HG02571 (cell line): ENCODE data around the gene RAD50.
"Not testable (repeated sequence)": the region's sequence is repeated elsewhere in the genome, so short reads cannot be mapped to it uniquely, and the experiment has no call there.

Experiments
- ATAC-seq: cut with Tn5 transposase; IDR thresholded peaks from one replicate; pipeline ENCODE4 v1.9.1; 2021; ENCODE audit warnings: mild to moderate bottlenecking, moderate library complexity; ENCODE audit not compliant: unreplicated experiment

The RAD50 gene

DNA sequence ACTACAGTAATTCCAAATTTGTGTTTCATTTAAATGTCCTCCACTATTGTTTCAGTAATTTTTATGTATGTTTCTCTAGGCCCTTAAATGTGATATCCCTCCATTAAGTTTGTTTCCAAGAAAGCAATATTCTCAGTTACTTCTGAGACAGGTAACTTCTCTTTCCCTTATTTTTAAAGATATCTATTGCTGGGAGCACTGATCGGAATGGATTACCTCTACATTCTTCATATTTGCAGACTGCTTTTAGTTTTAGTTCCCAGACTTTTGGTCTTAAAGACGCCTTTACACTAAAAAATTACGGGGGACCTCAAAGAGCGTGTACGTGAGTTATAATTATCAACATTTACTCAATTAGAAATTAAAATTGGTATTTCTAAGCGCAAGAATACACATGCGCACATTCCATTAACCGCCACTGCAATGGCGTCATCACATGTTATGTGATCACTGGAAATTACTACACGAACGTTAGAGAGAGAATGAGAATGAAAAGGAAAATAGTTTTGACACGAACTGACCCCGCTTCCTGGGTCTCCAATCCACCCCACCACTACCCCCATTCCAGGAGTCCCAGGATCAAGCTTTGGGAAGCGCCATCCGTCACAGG, 519 bp upstream of the RAD50 start:
- ATAC-seq = no peak

DNA sequence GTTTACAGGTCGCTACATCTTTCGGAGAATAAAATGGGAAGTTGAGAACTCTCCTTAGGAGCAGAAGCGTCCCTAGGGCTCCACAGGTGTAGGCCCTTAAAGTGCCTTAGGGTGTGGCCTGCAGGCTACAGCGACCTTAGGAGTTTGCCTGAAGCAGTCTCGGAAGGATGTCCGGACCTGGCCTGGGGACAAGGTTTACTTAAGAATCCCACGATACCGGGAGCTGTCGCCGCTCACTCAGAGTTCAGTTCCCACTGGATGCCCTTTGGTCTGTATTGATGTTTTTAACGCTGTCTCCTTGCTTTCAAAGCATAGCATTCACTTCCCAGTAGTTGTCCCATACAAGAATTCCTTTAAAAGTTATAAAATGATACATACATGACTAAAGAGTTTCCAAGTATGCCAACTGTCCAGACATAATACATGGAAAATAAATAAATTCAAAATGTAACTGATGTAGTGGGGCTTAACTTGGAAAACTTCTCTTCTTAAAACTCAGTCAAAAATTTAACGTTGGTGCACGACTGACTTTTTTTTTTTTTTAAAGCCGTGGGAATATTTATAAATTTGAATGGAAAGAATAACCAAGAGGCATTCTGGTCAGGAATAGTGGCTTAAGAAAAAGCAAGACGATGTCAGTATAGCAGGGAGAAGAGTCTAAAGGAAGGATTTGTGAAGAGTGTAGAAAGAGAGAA, 848 bp downstream of the RAD50 start:
- peak; percentile 32 for ATAC-seq

DNA sequence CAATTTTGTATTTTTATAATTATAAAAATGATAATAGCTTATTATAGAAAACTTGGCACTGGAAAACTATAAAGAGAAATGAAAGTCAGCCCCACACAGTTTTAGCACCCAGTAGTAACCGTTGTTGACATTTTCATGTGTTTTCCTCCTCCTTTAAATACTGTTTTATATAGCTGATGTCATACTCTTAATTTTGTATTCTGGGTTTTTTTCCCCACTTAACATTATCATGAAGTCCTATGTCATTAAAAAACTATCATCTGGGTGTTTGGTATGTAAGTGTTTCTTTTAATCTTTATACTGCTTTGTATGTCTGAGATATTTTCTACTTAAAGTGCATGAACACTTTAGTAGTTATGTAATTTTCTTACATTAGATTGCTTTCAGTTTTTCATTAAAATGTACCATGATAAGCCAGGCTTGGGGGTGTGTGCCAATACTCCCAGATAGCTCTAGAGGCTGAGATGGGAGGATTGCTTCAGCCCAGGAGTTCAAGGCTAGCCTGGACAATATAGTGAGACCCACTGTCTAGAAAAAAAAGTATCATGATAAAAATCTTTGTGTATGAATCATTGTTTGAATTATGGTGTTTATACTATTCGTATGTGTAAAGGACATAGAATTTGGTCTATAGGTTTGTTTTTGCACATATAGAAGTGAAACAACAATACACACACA, 2.7 kb downstream of the RAD50 start:
- no peak for ATAC-seq

DNA sequence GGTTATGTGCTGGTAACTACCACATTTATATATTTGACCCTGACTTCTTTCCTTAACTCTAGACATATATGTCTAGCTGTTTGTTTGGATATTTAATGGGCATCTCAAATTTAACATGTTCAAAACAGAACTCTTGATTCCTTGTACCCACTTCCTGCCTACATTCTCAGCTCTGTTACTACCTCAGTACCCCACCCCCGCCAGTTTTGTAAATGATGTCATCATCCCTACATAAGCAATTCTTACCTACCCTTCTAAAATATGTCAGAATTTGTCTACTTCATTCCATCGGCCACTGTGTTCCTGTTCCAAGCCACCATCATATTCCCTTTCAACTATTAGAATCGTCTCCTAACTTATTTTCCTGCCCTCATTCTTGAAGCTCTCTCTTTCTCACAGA, 4.8 kb downstream of the RAD50 start:
- ATAC-seq = no peak

DNA sequence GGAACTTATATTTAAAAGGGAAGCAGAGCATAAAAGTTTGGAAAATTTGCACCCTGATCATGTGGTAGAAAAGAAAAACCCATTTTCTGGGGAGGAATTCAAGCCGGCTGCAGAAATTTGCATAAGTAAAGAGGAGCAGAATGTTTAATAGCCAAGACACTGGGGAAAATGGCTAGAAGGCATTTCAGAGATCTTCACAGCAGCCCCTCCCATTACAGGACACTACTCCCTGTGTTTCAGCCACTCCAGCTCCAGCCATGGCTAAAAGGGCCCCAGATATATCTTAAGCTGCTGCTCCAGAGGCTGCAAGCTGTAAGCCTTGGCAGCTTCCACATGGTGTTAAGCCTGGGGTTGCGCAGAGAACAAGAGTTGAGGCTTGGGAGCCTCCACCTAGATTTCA, 7.8 kb downstream of the RAD50 start:
- ATAC-seq = not testable (repeated sequence)

DNA sequence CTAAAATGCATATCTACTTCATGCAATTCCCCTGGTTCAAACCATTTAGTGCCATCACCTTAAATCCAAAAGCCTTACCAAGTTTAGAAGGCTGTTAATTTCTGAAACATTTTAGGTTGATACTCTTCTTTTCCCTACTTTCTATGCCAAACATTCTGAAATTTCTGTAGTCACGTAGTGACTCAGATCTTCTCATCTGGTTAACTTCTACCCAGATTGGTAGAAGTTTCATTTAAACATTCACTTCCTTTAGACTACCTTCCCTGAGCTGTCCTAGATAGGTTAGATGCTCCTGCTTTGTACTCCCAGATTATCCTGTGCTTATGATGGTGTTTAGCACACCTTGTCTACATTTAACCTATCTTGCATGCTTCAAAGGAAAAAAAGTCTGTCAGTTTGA, 9.9 kb downstream of the RAD50 start:
- no peak for ATAC-seq

DNA sequence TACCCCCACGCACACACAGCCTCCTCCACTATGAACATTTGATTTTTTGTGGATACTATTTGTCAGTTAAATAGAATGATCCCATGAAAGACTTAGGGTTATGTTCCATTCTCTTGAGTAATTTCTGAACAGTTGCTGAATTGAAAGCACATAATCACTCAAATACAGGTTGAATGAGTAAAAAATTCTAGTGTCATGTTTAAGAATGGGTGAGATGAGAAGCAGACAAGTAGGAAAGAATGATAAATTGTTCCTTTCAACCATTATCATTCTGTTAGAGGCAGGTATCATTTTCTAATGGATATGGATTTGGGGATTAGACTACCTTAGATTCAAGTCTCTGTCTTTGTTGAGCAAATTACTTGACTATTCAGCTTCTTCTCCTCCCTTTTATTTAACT, 19.3 kb downstream of the RAD50 start:
- ATAC-seq = no peak

DNA sequence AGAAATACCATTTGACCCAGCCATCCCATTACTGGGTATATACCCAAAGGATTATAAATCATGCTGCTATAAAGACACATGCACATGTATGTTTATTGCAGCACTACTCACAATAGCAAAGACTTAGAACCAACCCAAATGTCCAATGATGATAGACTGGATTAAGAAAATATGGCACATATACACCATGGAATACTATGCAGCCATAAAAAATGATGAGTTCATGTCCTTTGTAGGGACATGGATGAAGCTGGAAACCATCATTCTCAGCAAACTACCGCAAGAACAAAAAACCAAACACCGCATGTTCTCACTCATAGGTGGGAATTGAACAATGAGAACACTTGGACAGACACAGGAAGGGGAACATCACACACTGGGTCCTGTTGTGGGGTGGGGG, 27.8 kb downstream of the RAD50 start:
- not testable (repeated sequence) for ATAC-seq

DNA sequence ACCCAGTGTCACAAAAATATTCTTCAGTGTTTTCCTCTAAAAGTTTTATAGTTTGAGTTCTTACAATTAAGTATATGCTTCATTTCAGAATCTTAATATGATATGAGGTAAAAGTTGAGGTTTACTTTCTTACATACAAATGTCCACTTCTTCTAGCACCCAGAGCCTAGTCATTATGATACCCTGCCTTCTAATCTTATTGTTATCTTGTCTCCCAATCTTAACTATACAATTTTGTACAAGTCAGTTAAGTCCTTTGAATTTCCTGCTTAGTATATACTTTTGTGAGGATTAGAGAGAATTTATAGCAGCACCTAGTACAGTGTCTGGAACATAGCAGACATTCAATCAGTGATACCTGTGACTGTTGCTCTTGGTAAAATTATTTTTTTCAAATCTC, 29.3 kb downstream of the RAD50 start:
- no peak for ATAC-seq

DNA sequence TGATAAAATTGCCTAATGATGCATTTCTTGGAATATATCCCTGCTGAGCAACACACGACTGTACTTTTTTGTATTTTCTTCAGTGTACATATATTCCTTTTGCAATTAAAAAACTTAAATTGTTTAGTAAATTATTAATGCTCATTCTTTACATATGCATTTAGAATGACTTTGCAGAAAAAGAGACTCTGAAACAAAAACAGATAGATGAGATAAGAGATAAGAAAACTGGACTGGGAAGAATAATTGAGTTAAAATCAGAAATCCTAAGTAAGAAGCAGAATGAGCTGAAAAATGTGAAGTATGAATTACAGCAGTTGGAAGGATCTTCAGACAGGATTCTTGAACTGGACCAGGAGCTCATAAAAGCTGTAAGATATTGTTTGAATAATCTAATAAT, 32.7 kb downstream of the RAD50 start:
- ATAC-seq = no peak

DNA sequence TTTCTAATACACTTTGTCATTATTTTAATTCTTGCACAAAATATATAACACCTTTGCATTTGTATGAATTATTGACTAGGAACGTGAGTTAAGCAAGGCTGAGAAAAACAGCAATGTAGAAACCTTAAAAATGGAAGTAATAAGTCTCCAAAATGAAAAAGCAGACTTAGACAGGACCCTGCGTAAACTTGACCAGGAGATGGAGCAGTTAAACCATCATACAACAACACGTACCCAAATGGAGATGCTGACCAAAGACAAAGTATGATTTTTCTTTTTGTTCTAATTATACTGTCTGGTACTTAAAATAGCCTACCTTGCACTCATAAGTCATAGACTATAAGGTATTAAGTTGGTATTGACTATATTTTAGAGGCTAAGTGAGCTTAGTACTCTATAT, 34.4 kb downstream of the RAD50 start:
- no peak for ATAC-seq

DNA sequence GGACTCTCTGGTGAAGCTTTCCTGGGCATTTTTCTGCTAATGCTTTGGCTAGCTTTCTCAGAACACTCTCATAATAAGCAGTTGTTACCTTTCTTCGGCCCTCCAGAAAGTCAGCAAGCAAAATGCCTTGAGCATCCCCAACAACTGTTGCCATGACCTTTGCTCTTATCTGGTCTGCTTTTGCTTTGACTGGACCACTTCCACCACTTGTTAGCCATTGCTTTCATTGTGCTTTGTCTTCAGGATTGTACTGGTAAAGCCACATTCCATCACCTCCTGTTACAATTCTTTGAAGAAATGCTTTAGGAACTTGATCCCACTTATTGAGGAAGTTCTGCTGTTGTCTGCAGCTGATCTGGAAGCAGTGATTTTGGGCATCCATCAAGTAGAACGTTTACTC, 35.7 kb downstream of the RAD50 start:
- ATAC-seq = no peak

DNA sequence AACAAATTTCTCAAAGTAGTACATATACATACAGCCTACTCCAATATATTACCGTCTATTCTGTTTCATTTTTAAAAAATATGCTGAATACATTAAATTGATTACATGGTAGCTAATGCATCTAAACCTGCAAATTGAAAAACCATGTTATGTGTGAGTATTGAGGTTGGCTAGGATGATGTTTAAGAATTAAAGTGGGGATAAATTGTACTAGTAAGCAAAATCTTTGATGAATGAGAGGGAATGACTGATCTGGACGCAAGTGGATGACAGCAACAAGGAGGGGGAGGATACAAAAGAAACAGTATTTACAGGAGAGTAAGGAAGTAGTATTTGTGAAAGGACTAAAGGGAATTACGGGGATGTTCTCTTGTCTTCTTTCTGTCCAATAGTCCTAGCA, 37.4 kb downstream of the RAD50 start:
- ATAC-seq = no peak

DNA sequence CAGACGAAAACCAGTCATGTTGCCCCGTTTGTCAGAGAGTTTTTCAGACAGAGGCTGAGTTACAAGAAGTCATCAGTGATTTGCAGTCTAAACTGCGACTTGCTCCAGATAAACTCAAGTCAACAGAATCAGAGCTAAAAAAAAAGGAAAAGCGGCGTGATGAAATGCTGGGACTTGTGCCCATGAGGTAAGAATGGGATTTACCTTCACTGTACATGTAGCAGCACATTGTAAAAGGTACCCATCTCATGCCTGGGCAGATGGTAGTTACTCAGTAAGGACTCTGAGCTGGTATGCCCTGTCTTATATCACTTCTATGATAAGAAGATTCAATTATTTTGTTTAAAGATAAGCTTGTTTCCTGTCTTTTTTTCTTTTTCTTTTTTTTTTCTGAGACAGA, 38.8 kb downstream of the RAD50 start:
- ATAC-seq = no peak

DNA sequence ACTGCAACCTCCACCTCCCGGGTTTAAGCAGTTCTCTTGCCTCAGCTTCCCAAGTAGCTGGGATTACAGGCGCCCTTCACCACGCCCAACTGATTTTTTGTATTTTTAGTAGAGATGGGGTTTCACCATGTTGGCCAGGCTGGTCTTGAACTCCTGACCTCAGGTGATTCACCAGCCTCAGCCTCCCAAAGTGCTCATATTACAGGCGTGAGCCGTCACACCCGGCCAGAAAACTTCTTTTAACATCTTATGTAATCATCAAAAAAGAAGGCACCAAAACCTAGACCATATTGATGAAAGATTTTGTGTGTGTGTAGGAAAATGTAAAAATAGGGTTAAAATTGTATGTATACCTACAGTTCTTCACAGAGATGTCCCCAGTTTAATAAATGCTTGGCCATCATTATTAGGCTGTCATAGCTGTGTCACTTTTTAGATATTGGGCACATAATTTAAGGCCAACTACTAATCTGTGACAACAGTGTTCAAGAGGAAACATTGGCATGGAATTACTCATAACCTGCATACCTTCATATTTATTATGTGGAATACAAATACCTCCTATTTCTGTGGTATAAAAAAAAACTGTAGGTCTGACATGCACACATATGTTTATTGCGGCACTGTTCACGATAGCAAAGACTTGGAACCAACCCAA, 44.4 kb downstream of the RAD50 start:
- no peak for ATAC-seq

DNA sequence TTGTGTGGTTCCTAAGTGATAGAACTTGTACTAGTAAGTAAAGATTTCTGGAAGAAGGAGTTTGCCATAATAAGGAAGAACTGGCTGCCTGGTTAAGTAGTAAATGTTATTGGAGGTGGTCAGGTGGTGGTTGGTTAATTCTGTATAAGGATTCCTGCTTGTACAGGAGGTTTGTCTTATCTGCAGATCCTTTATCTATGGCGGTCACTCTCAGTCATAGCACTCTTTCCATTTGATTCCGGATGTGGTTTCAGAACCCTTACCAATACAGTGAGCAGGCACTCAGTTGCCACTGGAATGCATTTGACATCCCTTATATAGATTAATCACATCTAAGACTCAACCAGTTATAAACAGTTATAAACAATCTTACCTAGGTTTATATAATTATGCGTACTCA, 50.3 kb downstream of the RAD50 start:
- ATAC-seq = no peak

DNA sequence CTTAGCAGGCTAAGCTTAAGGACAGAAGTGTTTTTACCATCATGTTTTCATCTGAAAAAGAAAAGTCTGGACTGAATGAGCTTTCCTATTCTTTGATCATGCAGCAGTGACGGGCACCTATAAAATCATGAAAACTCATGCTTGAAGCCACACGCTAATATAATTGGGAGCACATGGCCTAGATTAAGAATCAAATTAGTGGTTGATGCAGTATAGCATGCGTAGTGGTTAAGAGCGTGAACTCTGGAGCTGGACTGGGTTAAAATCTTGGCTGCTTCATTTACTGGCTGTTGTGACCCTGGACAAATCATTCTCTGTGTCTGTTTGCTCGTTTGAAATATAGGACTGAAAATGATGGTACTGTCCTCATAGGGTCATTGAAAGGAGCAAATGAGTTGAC, 51.3 kb downstream of the RAD50 start:
- ATAC-seq = no peak

DNA sequence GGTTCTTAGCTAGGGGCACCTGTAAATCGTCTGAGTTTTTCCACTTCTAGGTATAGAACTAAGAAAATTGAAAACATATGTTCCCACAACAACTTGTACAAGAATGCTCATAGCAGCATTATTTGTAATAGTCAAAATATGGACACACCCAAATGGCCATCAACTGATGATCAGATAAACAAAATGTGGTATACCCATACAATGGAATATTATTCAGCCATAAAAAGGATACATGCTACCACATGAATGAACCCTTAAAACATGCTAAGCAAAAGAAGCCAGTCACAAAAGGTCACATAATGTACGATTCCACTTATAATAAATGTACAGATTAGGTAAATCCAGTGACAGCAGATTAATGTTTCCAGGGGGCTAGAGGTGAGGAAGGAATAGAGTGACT, 55.2 kb downstream of the RAD50 start:
- no peak for ATAC-seq

DNA sequence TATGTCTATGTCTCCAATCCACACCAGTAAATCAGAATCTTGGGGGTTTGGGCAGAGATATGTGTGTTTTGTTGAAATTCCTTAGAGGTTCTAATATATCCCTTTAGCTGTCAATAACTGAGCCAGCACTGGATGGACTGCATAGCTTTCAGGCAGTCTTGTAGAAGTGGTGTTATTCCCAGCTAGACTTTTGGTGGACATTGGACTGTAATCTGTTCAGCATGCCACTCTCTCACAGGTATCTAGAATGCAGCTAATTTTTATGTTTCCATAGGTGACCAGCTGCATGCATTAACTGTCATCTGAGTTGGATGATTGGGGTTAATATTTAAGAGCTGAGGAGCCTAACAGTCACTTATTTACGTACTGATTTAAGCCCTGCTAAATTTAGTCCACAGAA, 56.1 kb downstream of the RAD50 start:
- no peak for ATAC-seq

DNA sequence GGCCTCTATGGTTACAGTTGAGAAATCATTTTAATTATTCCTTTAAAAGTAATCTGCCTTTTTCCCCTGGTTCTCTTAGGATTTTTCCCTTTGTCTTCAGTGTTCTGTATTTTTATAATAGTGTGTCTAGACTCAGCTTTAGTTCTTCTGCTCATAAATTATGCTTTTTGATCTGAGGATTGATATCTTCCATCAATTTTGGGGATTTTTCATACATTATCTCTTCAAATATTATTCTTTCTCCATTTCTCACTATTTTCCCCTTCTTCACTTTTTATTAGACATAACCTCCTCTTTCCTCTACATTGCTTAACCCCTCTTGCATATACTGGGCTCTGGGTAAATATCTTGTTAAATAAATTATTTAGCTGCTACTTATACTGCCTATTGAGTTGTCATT, 64.9 kb downstream of the RAD50 start:
- no peak for ATAC-seq

DNA sequence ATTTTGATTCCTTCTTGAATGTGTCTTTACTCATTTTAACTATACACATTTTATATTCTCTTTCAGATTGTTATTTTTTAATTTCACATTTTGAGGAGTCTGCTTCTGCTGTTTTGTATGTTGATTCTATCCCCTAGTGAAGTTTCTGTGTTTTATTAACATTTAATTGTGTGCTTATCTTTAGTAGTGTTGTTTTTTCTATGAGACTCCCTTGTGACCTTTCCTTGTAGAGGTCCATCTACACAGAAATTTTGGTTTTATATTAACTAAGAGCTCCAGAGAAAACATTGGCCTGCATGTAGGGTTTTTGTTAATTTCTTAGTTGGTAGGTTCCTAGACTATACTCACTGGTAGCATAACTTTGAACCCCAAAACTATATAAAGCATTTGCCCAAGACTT, 65.8 kb downstream of the RAD50 start:
- no peak for ATAC-seq

DNA sequence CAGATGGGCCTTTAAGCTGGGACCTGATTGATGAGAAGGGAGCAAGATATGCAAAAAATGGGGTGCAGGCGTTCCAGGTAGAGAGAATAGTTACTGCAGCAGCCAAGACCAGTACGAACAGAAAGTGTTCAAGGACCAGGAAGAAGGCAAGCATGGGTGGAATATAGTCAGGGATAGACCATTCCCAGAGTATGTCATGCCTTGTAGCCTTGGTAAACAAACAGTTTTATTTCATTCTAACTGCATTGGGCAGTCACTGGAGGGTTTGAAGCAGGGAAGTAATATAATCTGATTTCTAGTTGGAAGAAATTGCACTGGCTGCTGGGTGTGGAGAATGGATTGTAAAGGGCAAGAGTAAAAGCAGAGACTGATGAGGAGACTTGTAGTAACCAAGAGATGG, 70.7 kb downstream of the RAD50 start:
- no peak for ATAC-seq
